NCI-H526 treated with DMSO at 0.1 percent for 48 hours (cell line): ENCODE data around the gene SUPT16H.

Source experiments
- DNase-seq: peaks from one replicate; lab custom pipeline; 2025; lab: John Stamatoyannopoulos, UW

SUPT16H gene

DNA sequence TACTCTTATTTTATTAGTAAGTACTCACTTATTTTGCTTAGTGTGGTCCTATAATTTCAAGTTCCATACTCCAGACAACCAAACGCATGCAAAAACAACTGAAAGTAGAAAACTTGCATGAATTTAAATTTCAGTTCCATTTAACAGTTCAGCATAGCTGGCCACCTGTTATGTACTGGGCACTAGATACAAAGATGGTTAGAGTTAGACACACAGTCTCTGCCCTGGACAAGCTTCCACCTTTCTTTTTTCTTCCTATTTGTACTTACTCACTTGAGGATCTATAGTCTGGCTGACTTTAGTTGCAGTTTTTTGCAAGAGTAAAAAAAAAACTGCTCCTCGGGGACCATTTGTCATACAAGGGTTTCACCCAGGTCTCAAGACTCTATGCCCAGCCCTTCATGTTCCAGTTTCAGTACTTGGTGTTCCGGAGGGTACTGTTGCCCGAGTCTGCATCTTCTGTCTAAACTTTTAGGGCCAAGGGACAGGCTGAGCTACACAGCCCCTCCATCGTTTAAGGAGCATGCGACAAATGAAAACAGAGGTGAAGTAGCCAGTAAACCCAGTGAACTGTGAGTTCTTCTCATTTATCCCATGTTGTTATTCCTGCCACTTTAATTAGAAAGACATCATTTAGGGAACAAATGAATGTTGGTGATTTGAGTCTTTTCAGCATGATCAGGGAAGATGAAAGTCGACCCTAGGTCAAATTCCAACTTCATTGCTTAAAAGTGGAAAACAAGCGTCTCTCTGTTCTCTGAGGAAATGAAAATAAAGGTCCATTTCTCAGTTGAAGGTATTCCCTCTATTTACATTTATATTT, 81.6 kb downstream of the SUPT16H start:
- DNase-seq = no peak
